Ramos (cell line): ENCODE data around the gene WFDC1.

Experiments
- in situ Hi-C: fragments of 300-500 bp; cut with MboI; formaldehyde crosslinking; loops from one replicate; pipeline ENCODE4 v1.14.3; 2022; ENCODE audit warnings: low sequenced_read_pairs; ENCODE audit not compliant: unreplicated experiment

The WFDC1 gene

DNA sequence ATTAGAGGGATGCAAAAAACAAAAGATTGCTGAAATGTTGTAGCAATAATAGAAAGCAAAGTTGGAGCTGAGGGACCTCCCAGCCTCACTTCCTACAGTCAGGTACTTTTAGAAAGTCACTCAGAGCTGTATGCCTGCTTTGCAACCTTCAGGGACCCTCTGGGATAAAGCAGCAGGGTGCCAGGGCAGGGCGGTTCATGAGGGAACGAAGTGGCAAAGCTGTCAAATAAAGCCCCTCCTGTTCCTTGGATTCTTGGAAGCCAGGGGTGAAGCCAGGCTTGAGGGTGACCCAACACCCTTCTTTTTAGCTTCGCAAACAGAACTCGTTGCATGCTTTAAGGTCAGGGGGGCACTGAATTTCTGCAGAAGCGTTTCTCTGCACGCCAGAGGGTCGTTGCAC, 74.4 kb downstream of the WFDC1 start:
- in situ Hi-C loops = no loop called here

DNA sequence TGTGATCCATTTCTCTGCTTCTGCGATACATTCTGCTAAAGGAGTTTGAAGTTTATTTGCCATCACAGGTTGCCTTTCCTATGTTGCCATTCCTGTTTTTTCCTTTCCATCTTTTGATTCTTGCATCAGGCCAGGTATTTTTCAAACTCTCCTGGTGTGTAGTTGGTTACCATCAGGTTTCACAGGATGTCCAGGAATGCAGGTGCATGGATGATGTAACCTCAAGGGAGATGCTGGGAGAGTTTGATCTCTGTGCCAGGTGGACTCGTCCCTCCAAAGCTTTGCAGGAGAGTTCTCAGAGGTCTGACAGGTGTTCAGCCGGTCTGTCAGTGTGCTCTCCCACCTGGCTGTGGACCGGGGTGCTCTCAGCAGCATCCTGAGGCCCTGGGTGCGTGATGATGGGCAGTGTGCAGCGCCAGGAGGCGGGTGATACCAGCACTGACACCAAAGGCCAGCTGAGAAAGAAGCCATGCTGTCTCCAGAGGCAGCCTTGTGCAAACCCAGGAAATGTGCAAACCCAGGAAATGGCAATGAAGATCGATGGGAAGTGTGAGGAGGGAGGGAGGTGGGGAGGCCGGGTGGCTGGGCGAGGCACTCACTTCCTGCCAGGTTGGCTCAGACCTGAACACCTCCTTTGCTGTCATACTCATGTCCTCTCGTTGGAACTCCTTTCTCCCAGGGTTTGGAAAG, 75.4 kb downstream of the WFDC1 start:
- in situ Hi-C loops = no loop called here

DNA sequence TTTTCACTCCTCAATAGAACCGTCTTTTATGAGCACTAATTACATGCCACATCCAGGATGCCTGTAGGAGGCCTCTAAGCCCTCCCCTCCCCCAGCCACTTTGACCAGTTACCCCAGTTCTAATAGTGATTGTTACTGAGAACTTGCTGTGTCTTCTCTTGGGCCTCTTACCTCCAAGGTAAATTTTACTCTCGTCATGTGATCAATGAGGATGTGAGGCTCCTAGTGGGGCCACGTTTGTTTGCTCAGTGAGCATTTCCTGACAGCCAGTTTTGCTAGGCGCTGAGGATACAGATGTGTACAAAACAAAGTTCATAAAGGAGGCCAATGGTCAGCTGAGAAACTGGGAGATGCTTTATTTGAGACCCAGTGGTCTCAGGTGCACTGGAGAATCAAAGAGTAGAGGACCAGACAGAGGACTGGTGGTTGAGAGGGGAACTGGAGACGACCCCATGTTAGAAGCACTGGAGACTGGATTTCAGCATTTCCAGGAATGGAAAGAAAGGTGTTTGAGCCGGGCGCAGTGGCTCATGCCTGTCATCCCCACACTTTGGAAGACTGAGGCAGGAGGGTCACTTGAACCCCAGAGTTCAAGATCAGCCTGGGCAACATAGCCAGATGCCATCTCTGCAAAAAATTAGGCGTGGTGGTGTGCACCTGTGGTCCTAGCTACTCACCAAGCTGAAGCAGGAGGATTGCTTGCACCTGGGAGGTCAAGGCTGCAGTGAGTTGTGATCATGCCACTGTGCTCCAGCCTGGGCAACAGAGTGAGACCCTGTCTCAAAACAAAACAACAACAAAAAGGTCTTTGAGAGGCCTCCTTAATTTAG, 76.3 kb downstream of the WFDC1 start:
- in situ Hi-C loops = no loop called here

DNA sequence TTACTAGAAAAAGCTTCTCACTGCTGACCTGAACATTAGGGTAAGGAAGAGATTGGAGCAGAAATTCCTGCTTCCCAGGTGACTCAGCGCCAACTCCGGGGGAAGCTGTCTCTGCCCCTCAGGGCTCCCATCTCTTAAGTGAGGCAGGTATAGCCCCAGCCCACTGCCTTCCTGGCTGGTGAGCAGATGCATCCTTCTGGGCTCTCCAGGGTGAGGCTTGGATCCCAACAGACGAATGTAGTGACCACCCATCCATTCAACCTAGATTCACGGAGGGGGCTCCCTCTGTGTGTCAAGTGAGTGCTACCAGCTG, 76.8 kb downstream of the WFDC1 start:
- in situ Hi-C loops = no loop called here

DNA sequence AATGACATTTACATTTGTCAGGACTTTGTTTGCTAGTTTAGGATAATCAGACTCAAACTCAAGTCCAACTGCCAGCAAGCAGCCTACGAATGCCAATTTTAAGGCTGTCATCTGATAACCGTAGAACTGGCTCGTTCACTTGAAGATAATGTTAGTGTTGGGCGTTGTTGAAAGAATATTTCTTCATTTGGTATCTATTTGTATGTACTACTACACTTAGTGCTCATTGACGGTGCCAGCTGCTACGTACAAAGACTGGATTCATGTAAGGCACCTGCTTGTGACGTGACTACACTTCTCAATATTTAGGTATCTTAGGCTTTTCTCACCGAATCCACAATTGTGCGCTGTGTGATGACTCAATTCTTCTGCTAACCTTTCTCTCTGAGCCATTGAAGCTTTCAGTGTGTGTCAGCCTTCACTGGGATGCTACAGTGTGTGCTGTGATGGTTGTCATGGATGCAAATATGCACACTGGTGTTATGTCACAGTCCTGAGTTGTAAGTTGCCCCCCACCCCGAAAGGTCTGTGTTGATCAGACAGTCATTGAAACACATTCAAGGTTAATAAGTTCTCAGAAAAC, 79.3 kb downstream of the WFDC1 start:
- in situ Hi-C loops = no loop called here

DNA sequence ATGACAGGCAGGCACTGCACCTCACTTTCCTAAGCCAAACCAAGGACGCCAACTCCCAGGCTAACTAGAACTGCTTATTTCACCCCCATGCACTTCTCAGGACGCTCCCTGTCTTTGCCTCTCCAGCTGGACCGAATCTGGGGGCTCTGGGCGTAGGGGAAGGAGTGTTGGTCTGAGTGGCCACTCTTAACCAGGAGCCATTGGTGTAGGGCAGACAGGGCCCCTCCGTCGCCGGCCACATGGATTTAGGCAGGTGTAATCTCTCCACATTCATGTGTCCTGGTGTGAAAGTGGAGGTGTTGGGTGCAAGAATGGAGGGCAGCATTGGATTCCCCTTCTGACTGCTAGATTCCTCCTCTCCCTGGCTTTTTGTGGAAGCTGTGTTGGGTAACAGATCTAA, 83.4 kb downstream of the WFDC1 start:
- in situ Hi-C loops = no loop called here

DNA sequence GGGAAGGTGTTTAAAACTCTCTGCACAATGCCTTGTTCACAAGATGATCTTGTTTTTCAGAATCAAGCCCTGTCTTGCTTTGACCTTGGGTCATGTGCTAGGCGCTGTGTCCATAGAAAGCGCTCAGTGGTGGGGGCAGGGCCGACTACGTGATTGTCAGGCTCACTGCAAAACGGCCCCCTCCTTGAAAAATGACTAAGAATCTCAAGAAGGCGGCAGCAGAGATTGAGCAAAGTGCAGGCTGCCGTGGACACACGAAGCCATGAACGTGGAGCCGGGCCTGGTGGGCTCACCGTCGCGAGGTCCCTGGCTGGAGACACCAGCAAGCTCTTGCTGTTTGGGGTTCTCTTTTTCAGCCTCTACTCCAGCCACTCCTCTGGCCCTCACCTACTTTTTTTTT, 83.9 kb downstream of the WFDC1 start:
- in situ Hi-C loops = no loop called here

DNA sequence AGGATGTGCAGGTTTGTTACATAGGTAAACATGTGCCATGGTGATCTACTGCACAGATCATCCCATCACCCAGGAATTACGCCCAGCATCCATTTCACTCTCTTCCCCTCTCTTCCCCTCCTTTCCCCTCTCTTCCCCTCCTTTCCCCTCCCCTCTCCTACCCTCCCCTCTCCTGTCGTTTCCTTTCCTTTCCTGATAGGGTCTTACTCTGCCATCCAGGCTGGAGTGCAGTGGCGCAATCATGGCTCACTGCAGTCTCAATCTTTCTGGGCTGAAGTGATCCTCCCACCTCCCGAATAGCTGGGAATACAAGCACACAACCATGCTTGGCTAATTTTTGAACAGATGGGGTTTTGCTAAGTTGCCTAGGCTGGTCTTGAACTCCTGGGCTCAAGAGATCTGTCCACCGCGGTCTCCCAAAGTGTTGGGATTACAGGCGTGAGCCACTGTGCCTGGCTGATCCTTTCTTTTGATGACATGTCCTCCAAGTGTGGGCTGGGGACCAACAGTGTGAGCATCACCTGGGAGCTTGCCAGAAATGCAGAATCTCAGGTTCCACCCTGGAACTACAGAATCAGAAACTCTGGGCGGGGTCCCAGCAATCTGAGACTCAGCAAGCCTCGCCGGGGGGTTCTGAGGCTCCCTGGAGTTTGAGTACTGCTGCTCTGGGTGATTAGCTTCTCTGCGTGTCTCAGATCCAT, 84.5 kb downstream of the WFDC1 start:
- in situ Hi-C loops = no loop called here
